Measurements from ENCODE around the gene CD36. TPM values are rescaled to one million over a fixed set of nuclear protein-coding genes. Genes with fewer than 3 reads are reported as not detected.
"Not testable (repeated sequence)": the region's sequence is repeated elsewhere in the genome, so short reads cannot be mapped to it uniquely, and the experiment has no call there.

Gene CD36
- total RNA-seq, 1 donor from 2014 or later, result 1,018 TPM

DNA sequence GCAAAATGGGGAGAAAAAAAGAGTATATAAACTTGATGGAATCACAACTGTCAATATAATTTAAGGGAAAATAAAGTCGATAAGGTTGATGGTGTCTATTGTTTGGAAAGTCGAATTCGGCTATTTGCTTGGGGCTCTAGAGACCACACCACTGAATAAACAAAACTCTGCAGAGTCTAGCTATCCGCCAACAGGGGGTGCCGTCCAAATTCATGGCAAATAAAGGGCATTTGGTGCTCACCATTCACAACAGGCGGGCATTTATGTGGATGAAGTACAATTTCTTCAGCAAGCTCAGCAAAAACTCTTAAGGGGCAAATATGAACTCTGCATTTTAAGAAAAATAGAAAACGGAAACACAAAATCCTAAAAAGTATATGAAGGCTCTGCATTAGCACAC, 23.3 kb downstream of the CD36 start:
- Histone ChIP-seq H3K9me3 (replicated peaks) (no peaks in the 10 kb centered on the region), H3K36me3 (peaks cover 96% of the 10 kb centered on the region), H3K4me1 (peaks cover 92% of the 10 kb centered on the region), H3K27ac (replicated peaks) (peak overlapping the region; percentile 76), H3K4me3 (no peak overlapping the region), H3K27me3 (ENCODE audit: low read depth) (no peaks in the 10 kb centered on the region)
- intact Hi-C loops (cut with micrococcal nuclease), result no loop called here
- TF ChIP-seq, protein P1, sequence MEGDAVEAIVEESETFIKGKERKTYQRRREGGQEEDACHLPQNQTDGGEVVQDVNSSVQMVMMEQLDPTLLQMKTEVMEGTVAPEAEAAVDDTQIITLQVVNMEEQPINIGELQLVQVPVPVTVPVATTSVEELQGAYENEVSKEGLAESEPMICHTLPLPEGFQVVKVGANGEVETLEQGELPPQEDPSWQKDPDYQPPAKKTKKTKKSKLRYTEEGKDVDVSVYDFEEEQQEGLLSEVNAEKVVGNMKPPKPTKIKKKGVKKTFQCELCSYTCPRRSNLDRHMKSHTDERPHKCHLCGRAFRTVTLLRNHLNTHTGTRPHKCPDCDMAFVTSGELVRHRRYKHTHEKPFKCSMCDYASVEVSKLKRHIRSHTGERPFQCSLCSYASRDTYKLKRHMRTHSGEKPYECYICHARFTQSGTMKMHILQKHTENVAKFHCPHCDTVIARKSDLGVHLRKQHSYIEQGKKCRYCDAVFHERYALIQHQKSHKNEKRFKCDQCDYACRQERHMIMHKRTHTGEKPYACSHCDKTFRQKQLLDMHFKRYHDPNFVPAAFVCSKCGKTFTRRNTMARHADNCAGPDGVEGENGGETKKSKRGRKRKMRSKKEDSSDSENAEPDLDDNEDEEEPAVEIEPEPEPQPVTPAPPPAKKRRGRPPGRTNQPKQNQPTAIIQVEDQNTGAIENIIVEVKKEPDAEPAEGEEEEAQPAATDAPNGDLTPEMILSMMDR (IDR thresholded peaks at IDR 0.05; ENCODE audit: borderline replicate concordance), result peak; percentile 31
- no peak for DNase-seq

DNA sequence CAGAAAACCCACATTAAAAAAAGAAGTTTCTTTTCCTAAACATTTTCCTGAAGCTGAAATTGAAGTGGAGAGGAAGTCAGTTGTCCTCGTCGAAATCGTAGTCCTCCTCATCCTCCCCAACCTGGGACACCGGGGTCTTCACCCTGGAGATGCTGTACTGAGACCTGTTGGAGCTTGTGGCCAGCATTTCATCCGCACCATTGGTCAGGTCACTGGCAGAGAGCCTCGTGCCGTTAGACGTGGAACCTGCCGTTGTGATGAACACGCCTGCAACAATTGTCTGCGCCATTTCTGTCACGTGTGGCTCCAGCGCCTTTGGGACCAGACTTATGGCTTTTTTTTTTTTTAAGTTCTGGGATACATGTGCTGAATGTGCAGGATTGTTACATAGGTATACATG, 23.8 kb downstream of the CD36 start:
- Histone ChIP-seq H3K36me3 (peaks cover 96% of the 10 kb centered on the region), H3K27ac (replicated peaks) (peak overlapping the region; percentile 48), H3K9me3 (replicated peaks) (no peaks in the 10 kb centered on the region), H3K27me3 (ENCODE audit: low read depth) (no peaks in the 10 kb centered on the region), H3K4me1 (peaks cover 92% of the 10 kb centered on the region), H3K4me3 (no peak overlapping the region)
- TF ChIP-seq, protein P1 (IDR thresholded peaks at IDR 0.05; ENCODE audit: borderline replicate concordance), result no peak
- no peak for DNase-seq
- intact Hi-C loops (cut with micrococcal nuclease), result no loop called here

DNA sequence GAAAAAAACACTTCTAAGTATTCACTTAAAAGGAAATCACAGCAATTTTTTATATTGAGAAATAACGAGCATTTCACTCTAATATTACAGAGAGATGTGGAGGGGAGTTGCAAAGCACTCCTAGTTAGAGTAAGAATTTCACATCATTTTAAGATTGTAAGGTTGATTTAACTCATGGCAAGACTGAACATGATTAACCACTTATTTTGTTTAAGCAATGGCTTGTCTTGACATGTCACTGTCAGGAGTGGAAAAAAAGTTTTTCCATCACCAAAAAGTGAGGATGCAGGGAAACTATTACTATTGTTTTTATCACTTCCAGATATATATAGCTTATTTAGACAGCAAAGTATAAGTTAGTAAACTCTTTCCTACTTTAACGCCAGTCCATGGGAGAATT, 27.1 kb downstream of the CD36 start:
- H3K27ac ChIP-seq (replicated peaks), result peak overlapping the region; percentile 48
- H3K36me3 ChIP-seq, result peaks cover 100% of the 10 kb centered on the region
- no peak for DNase-seq
- H3K4me1 ChIP-seq, result peaks cover 67% of the 10 kb centered on the region
- H3K27me3 ChIP-seq (ENCODE audit: low read depth), result no peaks in the 10 kb centered on the region
- no peaks in the 10 kb centered on the region for H3K9me3 ChIP-seq (replicated peaks)
- TF ChIP-seq, protein P1 (IDR thresholded peaks at IDR 0.05; ENCODE audit: borderline replicate concordance), result no peak
- intact Hi-C loops (cut with micrococcal nuclease), result loop anchor here (5.0 kb wide), 1 partner anchor 238 kb away; no protein-coding TSS in a partner anchor
- no peak overlapping the region for H3K4me3 ChIP-seq

DNA sequence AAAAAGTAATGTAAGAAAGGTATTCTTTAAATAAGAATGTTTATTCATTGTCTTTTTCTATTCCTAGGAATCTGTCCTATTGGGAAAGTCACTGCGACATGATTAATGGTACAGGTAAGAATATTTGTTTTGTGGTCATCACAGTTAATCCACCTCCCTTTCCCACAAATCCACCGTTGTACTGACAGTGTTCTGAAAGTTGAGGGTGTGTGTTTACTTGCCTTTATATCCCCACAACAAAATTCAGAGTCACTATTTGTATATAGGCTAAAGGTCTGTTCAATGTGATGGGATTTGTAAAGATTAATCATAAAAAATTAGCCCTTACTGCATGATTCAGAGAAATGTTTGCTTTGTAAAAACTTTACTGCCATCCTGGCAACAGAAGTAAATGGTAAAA, 27.9 kb downstream of the CD36 start:
- Histone ChIP-seq H3K27me3 (ENCODE audit: low read depth) (no peaks in the 10 kb centered on the region), H3K36me3 (peaks cover 100% of the 10 kb centered on the region), H3K4me1 (peaks cover 58% of the 10 kb centered on the region), H3K9me3 (replicated peaks) (no peaks in the 10 kb centered on the region), H3K27ac (replicated peaks) (peak overlapping the region; percentile 48), H3K4me3 (no peak overlapping the region)
- TF ChIP-seq, protein P1 (IDR thresholded peaks at IDR 0.05; ENCODE audit: borderline replicate concordance), result no peak
- no peak for DNase-seq
- intact Hi-C loops (cut with micrococcal nuclease), result loop anchor here (5.0 kb wide), 1 partner anchor 239 kb away; no protein-coding TSS in a partner anchor

DNA sequence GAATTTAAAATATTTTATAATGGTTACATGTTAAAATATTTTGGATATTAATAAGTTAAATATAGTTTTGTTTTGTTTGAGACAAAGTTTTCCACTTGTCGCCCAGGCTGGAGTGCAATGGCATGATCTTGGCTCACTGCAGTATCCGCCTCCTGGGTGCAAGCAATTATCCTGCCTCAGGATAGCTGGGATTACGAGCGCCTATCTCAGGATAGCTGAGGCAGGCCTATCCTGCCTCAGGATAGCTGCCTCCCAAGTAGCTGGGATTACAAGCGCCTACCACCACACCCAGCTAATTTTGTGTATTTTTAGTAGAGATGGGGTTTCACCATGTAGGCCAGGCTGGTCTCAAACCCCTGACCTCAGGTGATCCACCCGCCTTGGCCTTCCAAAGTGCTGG, 30.9 kb downstream of the CD36 start:
- intact Hi-C loops (cut with micrococcal nuclease), result loop anchor here (5.0 kb wide), 1 partner anchor 242 kb away; no protein-coding TSS in a partner anchor
- not testable (repeated sequence) for DNase-seq; H3K27me3 ChIP-seq (ENCODE audit: low read depth); H3K9me3 ChIP-seq (replicated peaks); H3K4me3 ChIP-seq
- Histone ChIP-seq H3K27ac (replicated peaks) (peak overlapping the region; percentile 24), H3K4me1 (peaks cover 35% of the 10 kb centered on the region), H3K36me3 (peaks cover 100% of the 10 kb centered on the region)

DNA sequence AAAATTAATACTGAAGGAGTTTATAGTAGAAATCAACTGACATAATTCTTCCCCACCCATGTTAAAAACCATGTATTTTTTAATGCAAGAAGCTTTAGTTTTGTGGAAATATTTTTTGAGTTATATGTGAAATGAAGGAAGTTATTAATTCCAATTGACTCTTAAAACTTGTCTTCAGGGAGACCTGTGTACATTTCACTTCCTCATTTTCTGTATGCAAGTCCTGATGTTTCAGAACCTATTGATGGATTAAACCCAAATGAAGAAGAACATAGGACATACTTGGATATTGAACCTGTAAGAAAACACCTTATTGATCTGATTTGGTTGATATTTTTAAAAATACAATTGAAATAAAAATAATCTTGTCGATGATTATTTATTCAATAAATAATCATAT, 33.3 kb downstream of the CD36 start:
- peaks cover 20% of the 10 kb centered on the region for H3K4me1 ChIP-seq
- H3K4me3 ChIP-seq, result no peak overlapping the region
- intact Hi-C loops (cut with micrococcal nuclease), result no loop called here
- H3K27me3 ChIP-seq (ENCODE audit: low read depth), result no peaks in the 10 kb centered on the region
- H3K27ac ChIP-seq (replicated peaks), result no peak overlapping the region
- H3K36me3 ChIP-seq, result peaks cover 100% of the 10 kb centered on the region
- TF ChIP-seq, protein P1 (IDR thresholded peaks at IDR 0.05; ENCODE audit: borderline replicate concordance), result no peak
- DNase-seq, result no peak
- no peaks in the 10 kb centered on the region for H3K9me3 ChIP-seq (replicated peaks)
